Ascending aorta (tissue), 2 donors: ENCODE measurements around the gene RAB21. TPM values are rescaled to one million over a fixed set of nuclear protein-coding genes. Genes with fewer than 3 reads are reported as not detected.

ENCODE experiments used
- DNase-seq, 2 donors: peaks; one replicate each; pipeline ENCODE4 v3.0.0-alpha.2; 2019; ENCODE audit warnings: low spot score in 2 of 2
- H3K27ac ChIP-seq, 2 donors: fragments of 200-600 bp; sonication (generic); one replicate each; pipeline ENCODE4 v1.5.1; 2016 to 2017; ENCODE audit warnings: mild to moderate bottlenecking in 1 of 2
- H3K27me3 ChIP-seq: fragments of 200-600 bp; sonication (generic); one replicate; pipeline ENCODE4 v1.5.1; 2017
- H3K36me3 ChIP-seq, 2 donors: fragments of 200-600 bp; sonication (generic); one replicate each; pipeline ENCODE4 v1.5.1; 2016
- H3K4me1 ChIP-seq, 2 donors: fragments of 200-600 bp; sonication (generic); one replicate each; pipeline ENCODE4 v1.5.1; 2016 to 2017; ENCODE audit warnings: mild to moderate bottlenecking in 1 of 2
- H3K4me3 ChIP-seq, 2 donors: fragments of 200-600 bp; sonication (generic); one replicate each; pipeline ENCODE4 v1.5.1; 2016 to 2017; ENCODE audit warnings: mild to moderate bottlenecking in 1 of 2
- H3K9me3 ChIP-seq, 2 donors: fragments of 200-600 bp; sonication (generic); one replicate each; pipeline ENCODE4 v1.5.1; 2016
- CTCF ChIP-seq, 3 experiments: fragments of 200-600 bp in 2 of 3; fragments of 450-650 bp in 1 of 3; sonication (generic) in 2 of 3; IDR thresholded peaks; one replicate each; pipeline ENCODE4 v1.5.1; 2016 to 2019; ENCODE audit warnings: antibody characterized with exemption in 3 of 3, mild to moderate bottlenecking in 1 of 3, moderate library complexity in 1 of 3
- intact Hi-C: fragments of 100-400 bp; cut with DNase I; formaldehyde crosslinking; loops from one replicate; pipeline ENCODE4 v1.15.1; 2023
- total RNA-seq: library from RNA; depleted of rRNA; stranded (reverse); fragments of >200 nt; gene quantifications from one replicate; pipeline ENCODE4 v1.1.0, GENCODE V29; 2016

RAB21 gene
- total RNA-seq, 1 donor from 2014 or later, result 6.5 TPM

DNA sequence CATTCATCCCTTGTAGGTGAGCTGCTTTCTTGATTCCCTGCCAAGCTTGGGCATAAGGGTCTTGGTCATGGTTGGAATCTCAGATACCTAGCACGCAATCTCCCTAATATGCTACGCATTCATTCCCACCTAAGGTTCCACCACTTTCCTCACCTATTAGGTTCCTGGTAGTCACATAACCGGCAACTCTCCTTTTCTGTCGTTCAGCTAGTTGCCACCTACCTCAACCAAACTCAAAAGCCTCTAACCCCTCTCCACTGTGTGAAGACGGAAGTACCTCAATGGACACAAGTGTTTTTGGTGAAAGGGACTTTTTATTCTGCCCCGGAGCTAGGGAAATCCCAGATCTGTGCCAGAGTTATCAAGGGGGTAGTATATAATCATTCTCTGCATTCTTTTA lies 83.6 kb downstream of the RAB21 start:
- H3K27me3 ChIP-seq, result no peaks in the 10 kb centered on the region
- peaks cover 0 to 7% of the 10 kb centered on the region in 2 donors for H3K4me1 ChIP-seq
- peak overlapping the region in 1 of 2 donors; percentile 93 for H3K27ac ChIP-seq
- DNase-seq, result no peak
- H3K4me3 ChIP-seq, result no peak overlapping the region
- H3K9me3 ChIP-seq, result no peaks in the 10 kb centered on the region
- TF ChIP-seq CTCF (IDR thresholded peaks at IDR 0.05), result no peak
- H3K36me3 ChIP-seq, result no peaks in the 10 kb centered on the region
- intact Hi-C loops, result loop anchor here (2.0 to 5.0 kb wide), 2 partner anchors 173 to 1596 kb away; partner anchors contain the start of genes CNOT2 and THAP2

DNA sequence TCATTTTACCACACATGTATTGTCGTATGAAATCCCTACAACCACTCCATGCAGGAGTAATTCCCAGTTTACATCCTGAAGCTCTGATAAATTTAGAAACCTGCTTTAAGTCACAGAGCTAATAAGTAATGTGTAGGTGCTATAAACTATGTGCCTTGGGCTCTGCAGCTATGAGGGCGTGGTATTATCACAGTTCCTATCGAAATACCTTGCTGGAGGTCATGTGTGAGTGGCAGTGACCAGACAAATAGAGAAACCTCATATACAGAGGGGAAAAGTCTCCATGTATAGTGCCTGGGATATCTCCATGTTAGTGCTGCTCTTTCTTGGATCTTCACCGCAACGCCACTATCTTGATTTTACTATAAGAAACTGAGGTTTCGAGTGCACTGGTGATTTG lies 84.0 kb downstream of the RAB21 start:
- H3K36me3 ChIP-seq, result no peaks in the 10 kb centered on the region
- DNase-seq, result no peak
- H3K4me3 ChIP-seq, result peak overlapping the region; percentile 73 to 78
- no peaks in the 10 kb centered on the region for H3K27me3 ChIP-seq
- intact Hi-C loops, result loop anchor here (1.0 to 5.0 kb wide), 3 partner anchors 84 to 1596 kb away; partner anchors contain the start of genes CNOT2, RAB21 and THAP2
- H3K27ac ChIP-seq, result peak overlapping the region; percentile 93 to 96
- H3K4me1 ChIP-seq, result peaks cover 0 to 7% of the 10 kb centered on the region in 2 donors
- no peaks in the 10 kb centered on the region for H3K9me3 ChIP-seq
- no peak for TF ChIP-seq CTCF (IDR thresholded peaks at IDR 0.05)

DNA sequence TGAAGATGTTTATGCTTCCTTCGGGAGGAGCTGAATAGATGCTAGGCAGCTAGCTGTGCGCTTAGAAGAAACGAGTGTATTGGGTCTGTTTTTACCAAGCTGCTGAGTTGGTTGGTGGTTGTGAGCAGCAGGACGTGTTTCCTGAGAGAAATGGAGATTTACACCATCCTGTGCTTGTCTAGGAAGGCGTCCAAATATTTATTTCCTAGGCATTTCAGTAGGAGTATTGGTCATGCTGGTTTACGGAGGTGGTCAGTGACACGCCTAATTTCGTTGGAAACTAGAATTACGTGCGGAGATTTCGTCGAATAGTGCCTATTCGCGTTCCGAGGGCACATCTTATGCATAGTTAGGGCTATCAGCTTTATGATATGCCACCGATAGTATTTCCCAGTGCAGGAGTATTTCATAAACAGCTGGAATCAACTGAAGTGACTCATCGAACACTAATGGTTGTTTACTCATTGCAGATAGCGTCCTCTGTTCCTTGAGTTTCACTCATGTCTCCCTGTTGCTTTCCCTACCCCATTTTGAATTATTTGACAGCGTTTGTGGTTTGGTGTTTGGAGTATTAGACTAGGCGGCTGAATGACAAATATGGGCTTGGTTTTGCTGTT lies 85.7 kb downstream of the RAB21 start:
- DNase-seq, result no peak
- intact Hi-C loops, result loop anchor here (5.0 kb wide), 2 partner anchors 63 to 153 kb away; partner anchors contain the start of gene TMEM19
- Histone ChIP-seq H3K4me1 (peaks cover 0 to 7% of the 10 kb centered on the region in 2 donors), H3K36me3 (no peaks in the 10 kb centered on the region), H3K27ac (peak overlapping the region; percentile 93 to 96), H3K9me3 (no peaks in the 10 kb centered on the region), H3K4me3 (peak overlapping the region; percentile 73 to 78), H3K27me3 (no peaks in the 10 kb centered on the region)
- no peak for TF ChIP-seq CTCF (IDR thresholded peaks at IDR 0.05)

GRCh38 chr12:71846322-71846940 lies 91.8 kb downstream of the RAB21 start:
- Histone ChIP-seq H3K27ac (no peak overlapping the region), H3K27me3 (no peaks in the 10 kb centered on the region), H3K9me3 (peaks cover 0 to under 1% of the 10 kb centered on the region in 2 donors), H3K4me3 (no peak overlapping the region), H3K4me1 (peaks cover 0 to 5% of the 10 kb centered on the region in 2 donors), H3K36me3 (peaks cover 0 to 2% of the 10 kb centered on the region in 2 donors)
- peak in 2 of 3 experiments; percentile 26 to 47 for TF ChIP-seq CTCF (IDR thresholded peaks at IDR 0.05)
- no peak for DNase-seq
- intact Hi-C loops, result no loop called here

DNA sequence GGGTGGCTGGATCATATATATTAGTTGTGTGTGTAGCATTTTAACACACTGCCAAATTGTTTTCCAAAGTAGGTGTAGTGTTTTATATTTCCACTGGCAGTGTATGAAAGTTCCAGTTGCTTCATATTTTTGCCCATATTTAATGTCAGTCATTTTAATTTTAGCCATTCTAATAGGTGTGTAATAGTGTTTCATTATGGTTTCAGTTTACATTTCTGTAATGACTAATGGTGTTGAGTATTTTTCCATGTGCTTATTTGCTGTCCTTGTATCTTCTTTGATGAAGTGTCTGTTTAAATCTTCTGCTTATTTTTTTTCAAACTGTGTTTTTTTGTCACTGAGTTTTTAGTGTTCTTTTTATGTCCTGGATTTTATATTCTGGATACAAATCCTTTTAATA lies 93.5 kb downstream of the RAB21 start:
- H3K36me3 ChIP-seq, result peaks cover 2 to 13% of the 10 kb centered on the region in 2 donors
- H3K4me3 ChIP-seq, result no peak overlapping the region
- intact Hi-C loops, result no loop called here
- no peak for TF ChIP-seq CTCF (IDR thresholded peaks at IDR 0.05)
- peaks cover 0 to 3% of the 10 kb centered on the region in 2 donors for H3K4me1 ChIP-seq
- peaks cover 0 to 11% of the 10 kb centered on the region in 2 donors for H3K9me3 ChIP-seq
- H3K27ac ChIP-seq, result no peak overlapping the region
- H3K27me3 ChIP-seq, result no peaks in the 10 kb centered on the region
- no peak for DNase-seq
